CD4-positive, alpha-beta T cell treated with Interferon gamma for 1 hour (primary cell): ENCODE measurements around the gene OCA2.
"Not testable (repeated sequence)": the region's sequence is repeated elsewhere in the genome, so short reads cannot be mapped to it uniquely, and the experiment has no call there.

Experiments
- DNase-seq: peaks from one replicate; pipeline ENCODE4 v3.0.0-alpha.2; 2020

The OCA2 gene

DNA sequence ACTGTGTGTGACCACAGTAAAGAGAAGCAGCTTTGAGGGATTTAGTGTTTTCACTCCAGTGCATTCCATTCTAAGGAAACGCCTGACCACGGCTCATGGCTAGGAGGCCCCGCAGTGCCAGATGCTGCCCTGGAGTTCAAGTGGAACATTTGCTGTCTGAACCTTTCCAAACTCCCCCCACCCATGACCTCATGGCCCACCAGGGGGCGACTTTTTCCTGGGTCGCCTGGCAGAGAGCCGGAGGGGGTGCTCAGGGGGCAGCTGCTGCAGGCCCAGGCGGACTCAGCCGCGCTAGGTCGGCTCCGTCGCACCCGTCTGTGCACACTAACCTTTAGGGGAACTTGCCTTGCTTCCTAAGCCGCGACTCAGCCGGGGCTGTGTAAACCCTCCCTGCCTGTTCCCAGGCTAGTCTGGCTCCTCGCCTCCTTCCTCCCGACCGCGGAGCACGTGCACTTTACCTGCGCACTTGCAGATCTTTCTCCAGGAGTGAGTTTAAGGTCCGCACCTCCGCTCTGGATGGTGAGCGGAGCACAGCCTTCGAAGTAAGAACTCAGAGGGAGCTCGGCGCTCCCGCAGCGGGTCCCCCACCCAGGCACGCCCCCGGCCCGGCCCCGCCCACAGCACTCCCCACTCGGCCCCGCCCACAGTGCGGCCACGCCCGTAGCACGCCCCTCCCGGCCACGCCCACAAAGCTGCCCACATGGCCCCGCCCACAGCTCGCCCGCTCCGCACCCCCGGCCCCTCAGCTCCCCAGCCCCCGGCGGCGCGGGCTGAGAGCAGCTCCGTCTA is at the start of gene OCA2:
TSS of gene OCA2 (minus strand) at position 550 of the 789 bp plus-strand sequence. CDS start 17,441 bp downstream, outside the sequence.
- peak; percentile 43 for DNase-seq

DNA sequence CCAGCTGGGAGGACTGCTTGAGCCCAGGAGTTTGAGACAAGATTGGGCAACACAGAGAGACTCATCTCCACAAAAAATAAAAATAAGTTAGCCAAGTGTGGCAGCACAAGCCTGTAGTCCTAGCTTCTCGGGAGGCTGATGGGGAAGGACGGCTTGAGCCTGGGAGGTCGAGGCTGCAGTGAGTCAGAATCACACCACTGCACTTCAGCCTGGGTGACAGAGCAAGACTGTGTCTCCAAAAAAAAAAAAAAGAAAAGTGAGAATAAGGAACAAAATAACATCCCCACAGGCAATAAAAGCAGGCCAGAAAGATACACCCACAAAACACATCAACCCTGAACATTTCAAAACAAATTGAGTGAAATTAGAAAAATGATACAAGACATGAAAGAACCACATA is 48.7 kb upstream of the OCA2 start:
- no peak for DNase-seq

DNA sequence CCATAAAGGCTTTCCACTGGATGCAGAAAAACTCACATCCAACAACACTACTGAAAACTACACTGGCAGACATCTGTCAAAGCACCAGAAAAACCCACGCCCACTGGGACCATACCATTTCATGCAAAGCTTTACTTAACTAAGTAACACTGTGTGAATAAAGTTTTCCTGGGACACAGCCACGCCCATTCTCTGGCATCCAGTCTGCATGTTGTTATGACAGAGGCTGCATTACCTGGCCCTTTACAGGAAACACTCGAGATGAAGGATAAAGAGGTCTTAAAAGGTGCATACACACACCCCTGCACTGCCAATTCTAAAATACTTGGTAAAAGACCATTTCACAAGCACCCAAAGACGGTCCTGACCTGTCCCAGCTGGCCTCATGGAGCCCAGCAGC is 46.3 kb upstream of the OCA2 start:
- DNase-seq = not testable (repeated sequence)

DNA sequence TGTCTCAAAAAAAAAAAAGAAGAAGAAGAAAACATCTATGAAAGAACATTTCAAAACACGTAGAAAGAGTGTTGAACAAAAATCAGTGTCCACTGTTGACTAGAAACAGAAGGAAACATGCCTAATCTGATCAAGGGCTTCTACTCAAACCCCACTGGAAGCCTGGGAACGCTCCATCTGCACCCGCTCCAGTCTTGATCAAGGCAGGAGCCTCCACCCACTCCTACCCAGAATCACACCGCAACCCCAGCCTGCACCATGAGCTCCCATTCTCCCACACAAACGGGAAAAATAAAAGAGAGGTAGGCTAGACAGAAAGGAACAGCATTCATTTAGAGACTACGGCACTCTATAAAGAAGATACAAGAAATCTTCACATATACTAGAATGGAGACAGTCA is 40.9 kb upstream of the OCA2 start:
- DNase-seq = no peak

DNA sequence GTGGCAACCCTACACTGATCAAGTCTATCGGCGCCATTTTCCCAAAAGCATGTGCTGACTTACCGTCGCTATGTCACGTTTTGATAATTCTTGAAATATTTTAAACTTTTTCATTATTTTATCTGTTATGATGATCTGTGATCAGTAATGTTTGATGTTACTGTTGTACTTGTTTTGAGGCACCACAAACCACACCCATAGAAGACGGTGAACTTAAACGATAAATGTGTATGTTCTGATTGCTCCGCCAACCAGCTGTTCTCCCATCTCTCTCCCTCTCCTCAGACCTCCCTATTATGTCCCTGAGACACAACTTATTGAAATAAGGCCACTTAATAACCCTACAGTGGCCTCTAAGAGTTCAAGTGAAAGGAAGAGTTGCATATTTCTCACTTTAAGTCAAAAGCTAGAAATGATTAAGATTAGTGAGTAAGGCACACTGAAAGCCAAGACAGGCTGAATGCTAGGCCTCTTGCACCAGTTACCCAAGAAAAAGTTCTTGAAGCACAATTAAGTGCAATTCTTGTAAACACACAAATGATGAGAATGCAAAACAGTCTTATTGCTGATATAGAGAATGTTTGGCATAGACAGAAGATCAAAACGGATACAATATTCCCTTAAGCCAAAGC is 38.4 kb upstream of the OCA2 start:
- not testable (repeated sequence) for DNase-seq

DNA sequence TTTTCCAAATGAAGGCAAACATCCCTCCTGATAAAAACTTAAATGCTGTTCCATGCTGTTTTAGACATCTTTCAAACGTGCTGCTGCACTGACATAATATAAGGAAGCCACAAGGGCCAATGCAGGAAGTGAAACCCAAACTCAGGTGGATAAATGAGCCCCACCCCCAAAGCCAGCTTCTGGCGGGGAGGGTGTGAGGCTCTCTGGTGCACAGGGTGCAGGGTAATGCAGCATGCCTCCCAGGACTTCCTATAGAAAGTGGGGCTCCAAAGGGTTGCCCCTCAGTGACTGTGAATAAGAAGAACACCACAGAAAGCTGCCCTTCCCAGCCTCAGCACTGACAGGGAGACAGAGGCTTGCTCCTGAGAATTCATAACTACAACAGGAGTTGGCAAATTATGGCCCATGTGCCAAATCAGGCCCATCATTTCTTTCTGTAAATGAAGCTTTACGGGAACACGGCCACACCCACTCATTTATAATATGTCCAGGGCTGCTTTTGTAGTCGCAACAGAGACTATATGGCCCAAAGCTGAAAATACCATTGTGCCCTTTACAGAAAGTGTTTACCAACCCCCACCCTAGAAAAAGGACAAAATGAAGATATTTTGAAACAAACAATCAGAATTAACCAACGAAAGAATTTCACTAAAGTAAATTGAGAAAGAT is 37.3 kb upstream of the OCA2 start:
- peak; percentile 24 for DNase-seq

DNA sequence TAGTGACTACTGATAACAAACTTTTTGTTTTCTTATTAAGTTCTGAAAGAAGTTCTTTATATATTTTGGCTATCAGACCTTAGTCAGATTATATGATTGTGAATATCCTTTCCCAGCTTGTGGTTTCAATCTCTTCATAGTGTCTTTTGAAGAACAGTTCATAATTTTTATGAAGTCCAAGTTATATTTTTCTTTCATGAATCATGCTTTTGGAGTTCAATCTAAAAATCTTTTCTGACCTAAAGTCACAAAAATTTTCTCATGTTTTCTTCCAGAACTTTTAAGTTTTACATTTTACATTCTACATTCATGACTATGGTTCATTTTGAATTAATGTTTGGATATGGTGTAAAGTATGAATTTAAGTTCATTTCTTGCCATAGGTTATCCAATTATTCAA is 34.2 kb upstream of the OCA2 start:
- DNase-seq = no peak

DNA sequence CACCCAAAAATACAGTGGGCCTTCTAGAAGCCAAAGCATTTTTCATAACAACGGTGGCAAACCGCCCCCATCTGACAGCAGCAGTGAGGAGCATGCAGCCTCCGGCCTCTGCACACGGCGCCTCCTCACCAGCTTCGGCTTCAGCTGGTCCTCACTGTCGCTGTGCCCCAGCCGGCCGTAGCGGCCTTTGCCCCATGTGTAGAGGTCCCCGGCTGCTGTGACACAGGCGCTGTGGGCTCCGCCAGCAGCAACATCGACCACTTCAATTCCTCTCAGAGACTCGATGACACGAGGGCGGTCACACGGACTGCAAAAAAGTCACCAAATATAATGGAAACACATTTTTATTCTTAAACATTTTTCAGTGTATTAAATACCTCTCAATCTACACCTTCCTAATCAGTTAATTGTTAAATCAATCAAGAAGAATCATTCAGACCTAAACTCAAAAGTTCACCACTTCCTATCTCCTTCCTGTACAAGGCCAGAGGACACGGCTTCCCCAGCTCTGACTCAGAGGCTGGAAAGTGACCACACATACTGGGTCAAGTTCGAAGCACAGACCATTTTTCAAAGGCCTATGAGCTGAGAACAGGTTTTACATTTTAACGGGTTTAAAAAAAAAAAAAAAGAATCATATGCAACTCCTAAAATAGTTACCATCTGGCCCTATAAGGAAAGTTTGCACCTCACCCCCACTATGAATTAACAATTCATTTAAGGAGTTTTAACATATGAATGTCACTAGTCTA is 33.6 kb upstream of the OCA2 start:
- no peak for DNase-seq

DNA sequence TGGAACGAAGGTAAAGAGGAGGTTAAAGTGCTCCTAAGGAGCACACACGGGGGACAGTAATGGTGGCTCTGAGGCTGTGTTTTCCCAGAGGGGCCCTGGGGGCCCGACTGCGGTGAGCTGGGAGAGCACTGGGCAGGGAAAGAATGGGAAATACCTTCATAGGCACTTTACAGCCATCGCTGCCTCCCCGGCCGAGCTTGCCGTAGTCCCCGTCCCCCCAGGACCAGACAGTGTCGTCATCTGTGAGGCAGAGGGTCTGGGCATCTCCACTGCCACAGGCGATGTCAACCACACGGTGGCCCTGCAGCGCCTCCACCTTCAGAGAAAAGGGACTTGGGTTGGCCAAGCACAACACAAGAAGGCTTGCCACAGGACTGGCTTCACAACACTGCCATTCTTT is 32.8 kb upstream of the OCA2 start:
- DNase-seq = no peak

DNA sequence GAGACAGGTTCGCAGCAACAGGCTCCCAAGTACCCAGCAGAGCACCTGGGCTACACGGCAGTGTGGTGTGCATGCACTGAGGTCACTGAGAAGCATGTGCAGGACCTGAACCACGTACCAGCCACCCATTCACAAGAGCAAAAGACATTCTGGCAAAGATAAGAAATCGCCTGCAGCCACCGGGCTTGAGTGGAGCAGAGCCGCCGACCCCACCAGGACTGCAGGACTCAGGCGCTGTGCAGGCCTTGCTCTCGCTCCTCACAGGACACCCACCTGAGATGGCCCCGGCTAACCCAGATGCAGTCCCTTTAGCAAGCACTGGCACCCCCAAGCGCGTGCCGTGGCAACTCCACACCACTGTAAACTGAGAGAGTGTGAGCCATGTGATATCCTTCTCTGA is 32.3 kb upstream of the OCA2 start:
- DNase-seq = no peak

DNA sequence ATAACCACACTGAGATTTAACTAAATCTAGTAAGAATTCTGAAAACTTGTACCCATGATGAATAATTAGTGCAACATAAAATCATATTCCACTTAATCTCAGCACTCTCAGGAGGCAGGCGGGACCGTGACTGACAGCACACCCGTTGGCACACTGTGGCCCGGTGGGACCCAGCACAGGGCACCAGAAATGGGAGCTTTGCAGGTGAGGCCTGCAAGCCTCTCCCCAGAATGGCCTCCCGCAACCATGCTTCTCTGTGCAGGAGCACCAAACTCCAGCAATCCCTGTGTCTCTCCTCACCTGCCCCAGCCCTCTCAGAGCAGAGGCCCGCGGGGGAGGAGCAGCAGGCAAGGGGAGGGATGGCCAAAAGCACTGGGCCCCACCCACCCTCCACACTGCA is 31.5 kb upstream of the OCA2 start:
- DNase-seq = no peak

DNA sequence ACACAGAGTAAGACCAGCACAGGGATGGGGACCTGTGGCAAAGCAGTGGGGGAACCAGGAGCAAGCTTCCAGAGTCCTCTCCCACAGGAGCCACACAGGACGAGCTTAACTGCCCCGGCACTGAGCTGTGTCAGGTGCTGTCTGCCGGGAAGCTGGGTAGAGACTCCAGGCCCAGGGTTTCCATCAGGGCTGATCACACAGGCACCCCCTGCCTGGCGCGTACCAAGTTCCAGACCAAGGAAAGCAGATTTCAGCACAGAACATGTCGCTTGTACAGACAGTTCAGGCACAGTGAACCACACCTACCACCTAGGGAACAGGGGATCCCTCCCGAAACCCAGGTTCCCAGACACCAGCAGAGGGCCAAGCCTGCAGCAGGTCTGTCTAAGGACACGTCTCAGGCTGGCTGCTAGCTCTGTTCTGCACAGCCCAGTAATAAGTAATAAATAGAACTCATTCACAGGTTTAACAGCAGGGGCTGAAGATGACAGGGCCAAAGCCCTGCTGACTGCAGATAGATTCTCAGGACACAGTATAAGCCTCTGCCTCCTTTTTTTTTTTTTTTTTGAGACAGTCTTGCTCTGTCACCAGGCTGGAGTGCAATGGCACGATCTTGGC is 30.2 kb upstream of the OCA2 start:
- DNase-seq = no peak

DNA sequence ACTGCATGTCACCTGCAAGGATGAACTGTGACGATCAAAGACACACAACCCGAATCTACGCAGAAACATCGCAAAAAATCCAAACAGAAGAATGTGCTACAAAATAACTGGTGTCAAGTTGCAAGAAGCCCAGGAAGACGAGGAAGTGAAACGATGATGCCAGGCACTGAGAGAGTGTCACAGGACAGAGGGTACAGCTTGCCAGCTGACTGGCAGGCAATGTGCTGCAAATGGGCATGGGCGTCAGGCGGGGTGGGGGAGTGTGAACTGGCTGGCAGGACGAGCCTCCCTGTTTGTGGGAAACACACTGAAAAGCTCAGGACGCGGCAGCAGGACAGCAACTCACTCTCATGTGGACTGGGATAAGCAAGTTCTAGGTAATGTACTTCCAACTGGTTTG is 28.9 kb upstream of the OCA2 start:
- DNase-seq = peak; percentile 11

DNA sequence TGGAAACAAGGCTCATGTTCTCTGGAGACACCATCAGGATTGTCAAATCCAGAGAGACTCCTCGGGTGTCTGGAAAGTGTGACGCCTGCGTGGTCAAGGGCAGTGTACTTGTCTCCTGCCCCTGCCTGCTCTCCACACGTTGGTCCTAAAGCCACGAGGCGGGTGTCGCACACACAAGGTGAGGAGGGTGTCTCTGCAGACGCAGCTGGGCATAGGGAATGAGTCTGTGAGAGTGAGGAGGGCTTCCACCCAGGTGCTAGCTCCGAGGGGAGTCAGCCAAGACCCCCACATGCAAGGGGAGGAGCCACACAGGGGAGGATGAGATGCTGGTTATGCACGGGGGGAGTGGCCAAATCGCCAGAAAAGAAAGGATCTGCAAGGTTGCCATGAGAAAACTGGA is 27.9 kb upstream of the OCA2 start:
- no peak for DNase-seq

DNA sequence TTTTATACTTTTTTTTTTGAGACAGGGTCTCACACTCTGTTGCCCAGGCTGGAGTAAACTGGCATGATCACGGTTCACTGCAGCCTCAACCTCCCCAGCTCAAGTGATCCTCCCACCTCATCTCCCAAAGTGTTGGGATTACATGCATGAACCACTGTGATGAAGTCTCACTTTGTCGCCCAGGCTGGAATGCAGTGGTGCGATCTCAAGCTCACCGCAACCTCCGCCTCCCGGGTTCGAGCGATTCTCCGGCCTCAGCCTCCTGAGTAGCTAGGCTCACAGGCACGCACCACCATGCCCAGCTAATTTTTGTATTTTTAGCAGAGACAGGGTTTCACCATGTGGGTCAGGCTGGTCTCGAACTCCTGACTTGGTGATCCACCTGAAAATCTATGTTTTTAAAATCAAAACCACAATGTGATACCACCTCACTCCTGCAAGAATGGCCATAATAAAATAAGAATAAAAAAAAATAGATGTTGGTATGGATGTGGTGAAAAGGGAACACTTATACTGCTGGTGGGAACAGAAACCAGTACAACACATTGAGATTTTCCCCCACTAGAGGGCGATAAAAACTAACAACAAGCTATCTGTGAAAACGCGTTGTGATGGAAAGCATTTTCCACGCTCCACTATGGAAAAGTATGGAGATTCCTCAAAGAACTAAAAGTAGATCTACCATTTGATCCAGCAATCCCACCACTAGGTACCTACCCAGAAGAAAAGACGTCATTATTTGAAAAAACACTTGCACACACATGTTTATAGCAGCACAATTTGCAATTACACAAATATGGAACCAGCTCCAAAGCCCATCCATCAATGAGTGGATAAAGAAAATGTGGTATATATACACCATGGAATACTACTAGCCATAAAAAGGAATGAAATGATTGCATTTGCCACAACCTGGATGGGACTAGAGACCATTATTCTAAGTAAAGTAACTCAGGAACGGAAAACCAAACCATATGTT is 26.8 kb upstream of the OCA2 start:
- no peak for DNase-seq

DNA sequence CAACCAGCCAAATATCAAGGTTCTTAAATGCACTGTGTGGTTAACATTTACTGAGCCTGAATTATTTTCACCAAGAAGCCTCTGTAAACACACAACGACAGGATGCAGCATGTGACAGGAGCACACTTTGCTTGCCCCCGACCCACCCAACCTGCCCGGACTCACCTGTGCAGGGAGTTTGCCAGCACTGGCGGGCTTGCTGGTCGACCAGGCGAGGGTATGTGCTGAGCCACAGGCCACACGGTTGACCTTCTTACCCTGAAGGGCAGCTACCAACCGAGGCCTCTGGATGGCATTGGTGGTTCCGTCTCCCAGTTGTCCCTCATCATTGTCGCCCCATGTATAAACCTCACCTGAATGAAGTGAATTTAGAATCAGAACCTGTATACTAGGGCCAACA is 25.7 kb upstream of the OCA2 start:
- no peak for DNase-seq

DNA sequence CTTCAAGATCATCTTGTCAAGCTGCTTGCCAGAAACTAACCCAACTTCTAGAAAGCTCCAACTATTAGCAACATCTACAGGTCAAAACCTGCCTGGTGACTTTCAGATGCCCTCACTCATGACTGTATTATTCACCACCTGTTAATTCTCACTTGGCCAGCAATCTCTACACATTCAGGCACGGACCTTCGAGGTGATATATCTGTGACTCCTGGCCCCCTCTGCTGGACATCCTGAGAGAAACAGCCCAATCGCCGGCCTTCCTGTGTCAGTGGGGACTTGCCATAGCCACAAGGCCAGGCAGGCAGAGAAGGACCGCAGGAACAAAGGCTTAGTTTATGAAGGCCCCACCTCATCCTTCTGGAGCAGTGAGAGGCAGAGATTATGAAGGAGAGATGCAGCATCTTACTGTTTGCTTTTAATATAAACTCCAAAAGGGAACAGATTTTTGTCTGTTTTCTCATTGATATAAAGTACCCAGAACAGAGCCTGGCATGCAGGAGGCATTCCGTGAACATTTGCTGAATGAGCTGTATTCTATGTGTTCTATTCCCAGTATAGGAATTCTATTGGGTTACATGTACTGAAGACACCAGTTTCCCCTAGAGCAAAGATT is 24.4 kb upstream of the OCA2 start:
- DNase-seq = peak; percentile 37

DNA sequence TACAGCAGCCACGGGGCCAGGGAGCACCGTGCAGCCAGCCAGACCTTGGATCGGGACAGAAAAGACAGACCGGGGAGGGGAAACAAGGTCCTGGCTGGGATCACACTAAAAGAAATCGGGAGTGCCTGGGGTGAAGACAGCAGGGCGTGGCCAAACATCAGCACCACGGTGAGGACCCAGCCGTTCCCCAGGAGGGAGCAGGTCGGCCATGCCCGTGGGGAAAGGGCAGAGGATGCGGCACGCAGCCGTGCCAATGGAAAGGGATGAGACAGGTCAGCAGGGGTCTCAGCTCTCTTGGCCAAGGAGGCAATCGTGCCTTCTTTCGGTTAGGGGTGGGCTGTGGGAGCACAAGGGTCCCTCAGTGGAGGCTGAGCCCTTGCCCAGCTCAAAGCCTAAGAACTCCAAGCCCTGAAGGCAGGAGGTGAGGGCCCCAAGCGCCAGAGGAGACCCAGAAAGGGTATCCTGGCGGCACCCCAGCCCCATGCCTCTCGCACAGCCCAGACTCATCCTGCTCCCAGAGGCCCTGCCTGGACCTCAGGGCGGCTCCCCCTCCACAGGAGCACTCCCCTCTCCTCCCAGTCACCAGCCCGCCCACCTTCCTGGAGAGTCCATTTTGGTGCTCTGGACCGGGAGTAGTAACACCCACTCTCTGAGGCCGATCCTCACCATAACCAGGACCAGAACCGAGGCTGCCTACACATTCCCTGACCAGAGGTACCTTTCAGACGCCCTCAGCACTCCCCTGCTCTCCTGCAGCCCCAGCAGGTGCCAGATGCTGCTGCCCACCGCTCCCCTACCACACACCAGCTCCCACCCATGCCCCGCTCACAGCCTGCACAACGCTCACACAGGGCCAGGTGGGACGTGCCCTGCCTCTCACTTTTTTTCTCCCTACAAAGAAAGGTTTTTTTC is 23.2 kb upstream of the OCA2 start:
- no peak for DNase-seq

DNA sequence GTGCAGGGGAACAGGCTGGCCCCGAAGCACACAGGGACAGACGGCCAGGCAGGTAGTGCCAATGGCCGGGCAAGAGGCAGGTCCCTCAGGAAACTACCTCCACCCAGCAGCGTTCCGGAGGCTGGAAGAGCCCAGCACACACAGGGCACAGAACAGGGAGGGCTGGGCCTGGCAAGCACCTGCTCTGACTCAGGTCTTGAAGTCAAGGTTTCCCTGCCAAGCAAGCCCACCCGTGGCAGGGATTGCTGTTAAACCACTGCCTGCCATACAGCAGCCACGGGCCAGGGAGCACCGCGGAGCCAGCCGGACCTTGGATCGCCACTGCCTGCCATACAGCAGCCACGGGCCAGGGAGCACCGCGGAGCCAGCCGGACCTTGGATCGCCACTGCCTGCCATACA is 22.5 kb upstream of the OCA2 start:
- not testable (repeated sequence) for DNase-seq

DNA sequence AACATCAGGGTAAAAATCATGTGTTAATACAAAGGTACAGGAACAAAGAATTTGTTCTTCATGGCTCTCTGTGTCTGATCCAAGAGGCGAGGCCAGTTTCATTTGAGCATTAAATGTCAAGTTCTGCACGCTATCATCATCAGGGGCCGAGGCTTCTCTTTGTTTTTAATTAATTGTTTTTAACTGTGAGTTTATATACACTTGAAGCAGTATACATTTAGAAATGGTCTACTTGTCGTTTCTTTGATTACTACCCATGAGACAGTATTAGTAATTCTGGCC is 21.2 kb upstream of the OCA2 start:
- DNase-seq = no peak
